GM12865 (cell line): ENCODE measurements around the gene KRTAP4-5.
A peak's percentile ranks its signal among the peaks of the same experiment; 100 is the strongest.
"Not testable (repeated sequence)": the region's sequence is repeated elsewhere in the genome, so short reads cannot be mapped to it uniquely, and the experiment has no call there.

Experiments used
- DNase-seq: peaks from one replicate; pipeline ENCODE4 v3.0.0; 2010; ENCODE audit warnings: low read depth
- H3K4me3 ChIP-seq: 2 replicates; pipeline ENCODE4 v1.5.1; 2011; ENCODE audit warnings: mild to moderate bottlenecking, low read depth, low read length, control low read depth
- CTCF ChIP-seq: IDR thresholded peaks from 2 replicates; pipeline ENCODE4 v1.5.1; 2011; ENCODE audit warnings: low read length, control low read depth, low read depth, inconsistent platforms; ENCODE audit not compliant: insufficient read depth; ENCODE audit errors: missing control alignments

KRTAP4-5 gene

DNA sequence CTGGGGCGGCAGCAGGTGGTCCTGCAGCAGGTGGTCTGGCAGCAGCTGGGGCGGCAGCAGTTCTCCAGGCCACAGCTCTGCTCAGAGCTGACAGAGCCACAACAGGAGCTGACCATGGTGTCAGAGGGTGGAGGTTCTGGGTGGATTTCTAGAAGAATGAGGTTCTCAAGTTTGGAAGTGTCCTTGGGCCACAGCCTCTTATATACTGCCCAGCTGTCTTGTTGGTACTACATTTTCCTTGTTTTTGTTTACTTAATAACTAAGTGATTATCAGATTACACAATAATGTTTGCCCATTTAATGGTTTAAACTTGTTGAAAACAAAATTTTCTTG is at the start of gene KRTAP4-5:
KRTAP4-5 (minus strand) TSS at position 174 of the 334 bp plus-strand sequence; CDS start at position 116, 58 bp downstream.
- no peak within 1 kb of the TSS for H3K4me3 ChIP-seq
- no peak for TF ChIP-seq CTCF
- no peak for DNase-seq

- no peak overlapping the region for H3K4me3 ChIP-seq
- no peak for TF ChIP-seq CTCF
Measured at GRCh38 chr17:41196068-41196467, 46.4 kb upstream of the KRTAP4-5 start.

GRCh38 chr17:41190328-41190727 is 40.7 kb upstream of the KRTAP4-5 start:
- no peak overlapping the region for H3K4me3 ChIP-seq
- no peak for TF ChIP-seq CTCF
- DNase-seq, result no peak

More at GRCh38 chr17:41196068-41196467, 46.4 kb upstream of the KRTAP4-5 start:
- peak; percentile 37 for DNase-seq

GRCh38 chr17:41189837-41190318 is 40.3 kb upstream of the KRTAP4-5 start, which contains the start of gene KRTAP9-1:
KRTAP9-1 (plus strand) TSS chr17:41189887; CDS start chr17:41189887, 0 bp downstream.
- not testable (repeated sequence) for H3K4me3 ChIP-seq, DNase-seq

DNA sequence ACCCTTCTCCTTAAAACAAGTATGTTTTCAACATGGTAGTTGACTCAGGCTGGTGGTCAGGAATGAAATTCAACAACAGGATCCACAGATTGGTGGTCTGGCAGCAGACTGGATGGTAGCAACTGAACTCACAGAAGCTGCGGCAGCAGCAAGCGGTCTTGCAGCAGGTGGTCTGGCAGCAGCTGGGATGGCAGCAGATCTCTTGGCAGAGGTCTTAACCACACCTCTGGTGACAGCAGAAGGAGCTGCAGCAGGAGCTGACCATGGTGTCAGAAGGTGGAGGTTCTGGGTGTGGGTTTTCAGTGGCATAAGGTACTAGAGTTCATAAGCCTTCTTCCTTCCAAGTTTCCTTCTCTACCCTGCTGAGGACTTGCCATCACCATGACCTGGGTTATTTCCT is 37.2 kb upstream of the KRTAP4-5 start:
- H3K4me3 ChIP-seq, result no peak overlapping the region
- TF ChIP-seq CTCF, result no peak
- no peak for DNase-seq

GRCh38 chr17:41185001-41185400 is 35.4 kb upstream of the KRTAP4-5 start:
- DNase-seq, result no peak
- H3K4me3 ChIP-seq, result no peak overlapping the region
- TF ChIP-seq CTCF, result no peak

- no peak for TF ChIP-seq CTCF
- H3K4me3 ChIP-seq, result no peak within 1 kb of the TSS
- no peak for DNase-seq
Measured at GRCh38 chr17:41184480-41184961, 34.9 kb upstream of the KRTAP4-5 start, which contains the start of gene KRTAP4-1. KRTAP4-1 (minus strand) TSS chr17:41184911; CDS start chr17:41184854, 57 bp downstream.
